CD4-positive, alpha-beta T cell treated with Interleukin-2 at 100 ng/mL for 4 hours (primary cell): ENCODE results near the gene TLCD3B.
A peak's percentile ranks its signal among the peaks of the same experiment; 100 is the strongest.

Experiments used
- DNase-seq: peaks from one replicate; pipeline ENCODE4 v3.0.0-alpha.2; 2020; ENCODE audit warnings: low spot score

Gene TLCD3B

DNA sequence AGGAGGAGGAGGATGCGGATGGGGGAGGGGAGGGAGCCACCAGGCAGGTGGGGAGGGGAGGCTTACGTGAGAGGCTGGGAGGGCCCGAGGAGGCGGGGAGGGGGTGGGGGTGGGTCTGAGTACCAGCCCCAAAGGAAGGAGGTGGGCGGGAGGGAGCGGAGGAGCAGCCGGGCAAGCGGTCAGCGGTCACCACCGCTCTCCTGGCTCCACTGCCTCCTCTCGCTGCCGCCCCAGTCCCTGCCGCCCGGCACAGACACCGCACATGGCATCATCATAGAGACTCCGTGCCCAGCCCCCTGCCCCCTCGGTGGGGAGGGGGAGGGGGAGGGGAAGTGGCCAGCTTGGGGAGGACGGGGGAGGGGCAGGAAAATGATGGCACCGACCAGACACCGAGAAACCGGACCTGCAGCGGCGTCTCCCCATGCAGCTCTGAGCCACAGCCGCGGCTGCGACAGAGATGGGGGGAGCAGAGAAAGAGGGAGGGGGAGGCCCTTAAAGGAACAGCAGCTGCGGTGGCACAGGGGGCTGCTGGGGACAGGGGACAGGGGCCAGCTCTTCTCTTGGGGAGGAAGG is at the start of gene TLCD3B:
Gene TLCD3B (minus strand): TSS at position 431 of the 573 bp plus-strand sequence. CDS start 744 bp downstream, outside the sequence.
- DNase-seq: no peak

GRCh38 chr16:30079480-30079879 is 48.4 kb upstream of the TLCD3B start:
- no peak for DNase-seq

- DNase-seq: no peak
Observed at GRCh38 chr16:30078744-30079143, 47.7 kb upstream of the TLCD3B start.

DNA sequence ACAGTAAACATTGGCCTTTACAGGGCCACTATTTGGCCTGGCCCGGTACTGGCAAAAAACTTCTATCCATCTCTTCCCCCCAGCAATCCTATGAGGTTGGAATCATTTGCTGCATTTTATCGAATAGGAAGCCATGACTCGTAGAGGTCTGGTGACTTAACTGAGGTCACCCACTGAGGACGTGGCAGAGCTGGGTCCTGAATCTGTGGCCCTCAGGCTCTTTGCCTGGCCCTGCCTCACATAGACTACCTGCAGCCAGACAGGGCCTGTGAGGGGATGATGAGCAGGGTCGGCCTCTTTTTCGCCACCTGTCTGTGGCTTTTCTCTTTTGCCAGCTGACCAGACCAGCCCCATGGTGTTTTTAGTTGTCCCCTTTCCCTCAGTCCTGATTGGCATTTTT is 46.6 kb upstream of the TLCD3B start:
- no peak for DNase-seq

DNA sequence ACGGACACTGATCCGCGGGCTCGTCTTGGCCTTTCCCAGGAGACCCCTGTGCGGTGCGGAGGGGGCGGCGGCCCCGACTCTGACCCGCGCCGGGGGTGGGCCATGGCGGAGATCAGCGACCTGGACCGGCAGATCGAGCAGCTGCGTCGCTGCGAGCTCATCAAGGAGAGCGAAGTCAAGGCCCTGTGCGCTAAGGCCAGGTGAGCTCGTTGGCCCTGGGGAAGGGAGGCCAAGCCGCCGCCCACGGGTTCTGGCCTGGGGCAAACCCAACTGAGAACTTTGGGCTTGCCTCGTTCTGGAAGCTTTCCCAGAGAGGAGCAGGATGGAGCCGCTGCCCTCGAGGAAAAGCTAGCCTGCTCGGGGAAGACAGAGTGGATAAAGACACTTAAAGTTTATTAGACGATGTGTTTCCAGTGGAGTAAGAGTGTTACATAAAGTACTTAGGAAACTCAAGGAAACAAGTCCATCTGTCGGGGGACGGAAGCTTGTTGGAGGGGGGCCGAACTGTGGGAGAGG is 45.3 kb upstream of the TLCD3B start:
- no peak for DNase-seq

DNA sequence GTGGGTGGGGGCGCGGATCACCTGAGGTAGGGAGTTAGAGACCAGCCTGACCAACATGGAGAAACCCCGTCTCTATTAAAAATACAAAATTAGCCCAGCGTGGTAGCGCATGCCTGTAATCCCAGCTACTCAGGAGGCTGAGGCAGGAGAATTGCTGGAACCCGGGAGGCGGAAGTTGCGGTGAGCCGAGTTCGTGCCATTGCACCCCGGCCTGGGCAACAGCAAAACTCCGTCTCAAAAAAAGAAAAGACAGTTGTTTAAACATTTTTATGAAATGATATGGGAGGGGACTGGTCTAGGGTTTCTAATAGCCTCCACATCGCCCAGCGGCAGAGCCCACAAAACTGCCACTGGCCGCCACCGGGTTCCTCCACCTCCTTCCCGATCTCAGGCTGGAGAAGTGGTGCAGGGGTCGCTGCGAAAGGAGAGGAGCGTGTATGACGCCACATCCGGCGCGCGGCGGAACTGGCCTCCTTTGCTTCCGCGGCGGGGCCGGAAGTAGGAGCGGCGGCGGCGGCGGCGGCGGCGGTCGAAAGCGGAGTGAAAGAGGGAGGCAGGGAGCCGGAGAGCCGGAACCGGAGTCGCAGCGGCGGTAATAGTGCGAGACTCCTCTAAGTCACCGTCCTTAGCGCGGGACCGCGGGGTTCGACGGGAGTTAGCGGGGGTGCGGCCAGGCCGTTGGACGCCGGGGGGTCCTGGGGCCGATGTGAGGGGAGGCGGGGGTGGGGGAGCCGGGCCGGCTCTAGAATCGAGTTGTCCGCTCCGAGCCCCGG is 44.6 kb upstream of the TLCD3B start, which contains the start of gene PPP4C:
Gene PPP4C (plus strand): TSS at position 492 of the 773 bp plus-strand sequence. CDS start 384 bp downstream, outside the sequence.
- peak; percentile 84 for DNase-seq

- DNase-seq: no peak
Observed at GRCh38 chr16:30070490-30070889, 39.4 kb upstream of the TLCD3B start.

DNA sequence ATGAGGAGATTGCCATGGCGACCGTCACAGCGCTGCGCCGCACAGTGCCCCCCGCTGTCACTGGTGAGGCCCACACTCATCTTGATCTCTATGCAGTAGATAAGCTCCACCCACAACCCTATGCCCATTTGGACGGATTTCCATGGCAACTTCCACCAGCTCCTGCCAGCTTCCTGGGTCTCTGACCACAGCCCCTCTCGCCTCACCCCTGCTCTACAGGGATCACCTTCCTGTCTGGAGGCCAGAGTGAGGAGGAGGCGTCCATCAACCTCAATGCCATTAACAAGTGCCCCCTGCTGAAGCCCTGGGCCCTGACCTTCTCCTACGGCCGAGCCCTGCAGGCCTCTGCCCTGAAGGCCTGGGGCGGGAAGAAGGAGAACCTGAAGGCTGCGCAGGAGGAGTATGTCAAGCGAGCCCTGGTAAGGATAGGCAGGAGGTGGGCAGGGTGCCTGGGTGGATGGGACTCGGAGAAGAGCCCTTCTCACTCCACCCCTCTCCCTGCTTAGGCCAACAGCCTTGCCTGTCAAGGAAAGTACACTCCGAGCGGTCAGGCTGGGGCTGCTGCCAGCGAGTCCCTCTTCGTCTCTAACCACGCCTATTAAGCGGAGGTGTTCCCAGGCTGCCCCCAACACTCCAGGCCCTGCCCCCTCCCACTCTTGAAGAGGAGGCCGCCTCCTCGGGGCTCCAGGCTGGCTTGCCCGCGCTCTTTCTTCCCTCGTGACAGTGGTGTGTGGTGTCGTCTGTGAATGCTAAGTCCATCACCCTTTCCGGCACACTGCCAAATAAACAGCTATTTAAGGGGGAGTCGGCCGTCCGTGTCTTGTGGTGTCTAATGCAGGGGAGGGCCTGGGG is 38.8 kb upstream of the TLCD3B start:
- no peak for DNase-seq

GRCh38 chr16:30068750-30069610 is 37.9 kb upstream of the TLCD3B start:
- DNase-seq: peak; percentile 55

GRCh38 chr16:30068333-30068732 is 37.3 kb upstream of the TLCD3B start:
- no peak for DNase-seq

GRCh38 chr16:30067584-30067916 is 36.5 kb upstream of the TLCD3B start:
- DNase-seq: no peak

GRCh38 chr16:30066761-30067583 is 35.9 kb upstream of the TLCD3B start:
- DNase-seq: no peak

- DNase-seq: peak; percentile 22
Observed at GRCh38 chr16:30065943-30066760, 35.1 kb upstream of the TLCD3B start.

DNA sequence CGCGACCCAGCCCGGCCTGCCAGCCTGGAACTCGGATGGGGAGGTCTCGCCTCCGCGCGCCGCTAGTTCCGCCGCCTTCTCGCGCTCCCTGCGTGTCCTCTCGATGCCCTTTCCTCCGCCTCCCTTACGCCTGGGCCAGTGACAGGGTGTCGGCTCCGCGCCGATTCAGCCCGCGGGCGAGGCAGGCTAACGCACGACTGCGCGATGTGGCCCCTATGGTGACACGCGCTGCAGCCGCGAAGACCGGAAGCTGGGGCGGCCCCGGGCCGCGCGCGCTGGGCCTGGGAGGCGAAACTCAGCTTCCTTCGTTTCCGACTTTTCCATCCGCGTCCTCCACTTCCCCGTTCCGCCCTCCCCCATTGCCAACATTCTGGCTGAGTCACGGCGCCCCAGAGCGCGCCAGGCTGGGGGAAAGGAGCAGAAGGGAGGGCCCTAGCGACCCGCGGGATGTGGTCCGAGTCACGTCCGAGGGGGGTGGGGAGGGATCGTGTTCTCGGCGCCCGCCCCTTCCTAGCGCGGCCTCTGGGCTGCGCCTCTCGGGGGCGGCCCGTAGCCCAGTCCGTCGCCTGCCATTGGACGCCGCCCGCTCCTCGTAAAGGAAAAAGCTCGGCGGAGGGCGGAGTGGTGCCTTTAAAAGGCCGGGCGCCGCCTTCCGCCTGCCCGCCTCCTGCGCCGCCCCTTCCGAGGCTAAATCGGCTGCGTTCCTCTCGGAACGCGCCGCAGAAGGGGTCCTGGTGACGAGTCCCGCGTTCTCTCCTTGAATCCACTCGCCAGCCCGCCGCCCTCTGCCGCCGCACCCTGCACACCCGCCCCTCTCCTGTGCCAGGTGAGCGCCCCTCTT is 34.3 kb upstream of the TLCD3B start, which contains the start of gene ALDOA:
Gene ALDOA (plus strand): TSS at position 659 of the 841 bp plus-strand sequence. CDS start 1,138 bp downstream, outside the sequence.
- DNase-seq: peak; percentile 95

GRCh38 chr16:30064729-30065101 is 33.6 kb upstream of the TLCD3B start:
- no peak for DNase-seq

DNA sequence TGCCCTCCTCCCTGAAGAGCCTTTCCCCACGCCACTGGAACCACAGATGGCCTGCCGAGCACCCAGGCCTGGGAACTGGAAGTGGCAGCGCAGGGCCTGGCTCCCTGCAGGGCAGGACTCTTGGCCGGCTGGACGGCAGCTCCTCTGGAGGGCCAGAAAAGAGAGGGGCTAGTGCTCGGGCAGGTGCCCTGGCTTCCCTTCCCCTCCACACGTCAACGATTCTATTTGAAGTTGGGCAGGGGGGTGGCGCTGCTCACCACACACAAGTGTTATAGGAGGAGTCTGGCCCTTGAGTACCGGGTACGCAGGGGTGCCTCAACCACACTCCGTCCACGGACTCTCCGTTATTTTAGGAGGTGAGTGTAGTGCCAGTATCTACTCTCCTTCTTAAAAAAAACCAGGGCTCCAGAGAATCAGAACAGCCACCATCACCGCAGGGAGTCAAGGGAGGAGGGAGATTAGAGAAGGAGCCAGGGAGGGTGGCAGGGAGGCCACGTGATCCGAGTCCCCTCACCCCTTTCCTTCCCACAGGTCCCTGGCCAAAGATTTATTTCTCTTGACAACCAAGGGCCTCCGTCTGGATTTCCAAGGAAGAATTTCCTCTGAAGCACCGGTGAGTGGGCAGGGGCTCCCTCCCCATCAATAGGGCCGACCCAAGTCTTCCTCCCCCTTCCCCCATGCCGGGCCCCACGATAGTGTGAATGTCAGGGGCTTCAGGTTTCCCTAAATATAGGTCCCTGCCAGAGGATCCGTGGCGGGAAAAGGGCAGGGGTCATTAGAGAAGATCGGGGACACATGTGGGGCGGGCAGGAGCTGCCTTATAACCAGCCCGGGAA is 33.0 kb upstream of the TLCD3B start:
- DNase-seq: peak; percentile 75

DNA sequence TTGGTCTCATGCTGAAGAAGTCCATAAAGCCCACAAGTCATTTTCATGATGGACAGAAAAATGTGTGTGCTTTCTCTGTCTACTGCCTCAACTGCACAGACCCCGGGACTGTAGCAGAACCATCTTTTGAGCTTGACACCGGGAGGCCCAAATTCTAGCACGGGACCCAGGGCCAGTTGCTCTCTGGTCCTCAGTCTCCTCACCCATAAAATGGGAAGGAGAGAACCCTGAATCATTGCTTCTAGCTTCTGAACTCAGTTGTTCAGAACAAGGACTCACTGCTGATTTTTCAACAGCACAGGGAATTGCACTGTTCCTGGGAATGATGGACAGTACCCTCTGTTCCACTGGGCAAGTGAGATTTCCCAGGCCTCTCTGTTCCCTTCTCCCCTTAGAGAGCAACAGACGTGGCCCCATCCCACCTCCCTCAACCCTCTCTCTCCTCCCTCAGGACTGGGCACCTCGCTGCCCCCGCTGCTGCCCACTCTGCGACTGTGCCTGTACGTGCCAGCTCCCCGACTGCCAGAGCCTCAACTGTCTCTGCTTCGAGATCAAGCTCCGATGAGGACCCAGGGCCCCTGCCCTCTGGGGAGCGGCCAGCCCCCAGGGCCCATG is 32.3 kb upstream of the TLCD3B start:
- no peak for DNase-seq
